NCI-H2227 treated with DMSO at 0.1 percent for 48 hours (cell line): ENCODE data around the gene WDR5.

Experiments used
- DNase-seq: peaks from one replicate; lab custom pipeline; 2025; lab: John Stamatoyannopoulos, UW

WDR5 gene

GRCh38 chr9:134132208-134132870 lies 3.5 kb upstream of the WDR5 start:
- no peak for DNase-seq

GRCh38 chr9:134134949-134135342 lies 936 bp upstream of the WDR5 start:
- DNase-seq: no peak

DNA sequence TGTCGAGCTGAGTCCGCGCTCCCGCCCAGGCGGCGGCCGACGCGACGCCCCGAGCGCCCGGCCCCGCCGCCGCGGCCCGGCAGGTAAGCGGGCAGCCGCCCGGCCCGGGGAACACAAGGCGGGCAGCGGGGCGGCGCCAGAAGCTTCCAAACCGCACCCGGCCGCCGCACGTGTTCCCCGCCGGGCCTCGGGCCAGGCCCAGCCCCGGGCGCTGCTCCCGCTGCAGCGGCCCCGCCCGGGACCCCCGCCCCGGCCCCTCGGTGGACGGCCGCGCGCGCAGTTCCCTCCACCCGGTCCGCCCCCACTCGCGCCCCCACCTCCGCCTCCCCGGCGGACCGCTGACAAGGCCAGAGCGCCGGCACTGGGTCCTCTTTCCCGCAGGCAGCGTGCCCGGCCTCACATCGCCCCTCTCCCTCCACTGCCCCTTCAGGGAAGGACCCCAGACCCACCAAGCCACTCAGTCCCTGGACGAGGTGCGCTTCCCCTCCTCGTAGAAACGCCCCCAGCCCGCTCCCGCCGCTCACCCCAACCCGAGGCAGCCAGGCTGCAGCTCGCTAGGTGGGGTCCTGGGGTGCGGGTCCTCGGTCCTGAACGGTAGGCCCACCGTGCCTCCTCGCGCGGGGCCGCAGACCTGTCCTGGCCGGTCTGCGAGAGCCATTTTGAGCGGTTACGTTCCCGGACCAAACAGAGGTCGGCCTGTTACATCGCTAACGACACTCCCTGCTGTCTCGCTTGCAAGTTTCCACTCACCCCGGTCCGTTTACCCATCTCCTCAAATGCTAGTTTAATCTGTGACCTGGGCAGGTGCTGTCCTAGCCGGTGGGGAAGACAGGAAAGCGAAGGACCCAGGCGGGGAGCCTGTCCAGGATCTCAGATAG lies 475 bp downstream of the WDR5 start:
- DNase-seq: no peak

GRCh38 chr9:134136996-134137299 lies 1.1 kb downstream of the WDR5 start:
- no peak for DNase-seq

DNA sequence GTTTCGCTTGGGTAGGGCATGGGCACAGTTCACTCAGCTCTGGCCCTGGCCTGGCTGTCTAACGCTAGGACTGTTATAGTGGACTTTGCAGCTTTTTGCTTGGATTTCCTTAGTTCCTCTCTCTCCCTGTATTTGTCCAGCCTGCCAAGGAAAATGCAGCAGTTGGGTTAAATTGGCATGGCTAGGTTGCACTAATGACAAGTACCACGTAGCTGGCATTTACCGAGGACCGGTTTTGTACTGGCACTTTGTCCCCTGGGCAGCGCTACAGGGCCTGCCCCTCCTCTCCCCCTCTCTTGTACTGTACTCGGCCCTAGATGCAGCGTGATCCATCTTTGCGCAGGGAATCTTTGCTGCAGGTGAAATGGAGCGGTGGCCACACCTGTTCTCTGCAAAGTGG lies 2.4 kb downstream of the WDR5 start:
- no peak for DNase-seq

DNA sequence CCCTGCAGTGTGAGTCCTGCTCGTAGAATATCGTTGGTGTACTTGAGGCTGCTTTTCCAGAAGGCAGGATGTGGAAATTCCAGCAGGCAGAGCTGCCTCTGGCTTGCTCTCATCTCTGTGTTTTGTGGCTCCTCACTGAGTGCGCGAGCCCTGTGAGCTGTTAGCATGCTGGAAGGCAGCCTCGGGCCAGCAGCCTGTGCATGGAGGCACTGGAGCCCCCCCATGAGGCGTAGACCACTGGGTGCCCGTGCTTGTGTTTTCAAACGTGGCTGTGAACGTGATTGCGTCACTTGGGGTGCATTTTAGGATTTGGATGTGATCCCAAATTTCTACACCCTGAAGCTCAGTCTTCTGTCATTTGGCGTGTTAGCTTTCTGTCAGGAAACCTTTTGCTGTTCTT lies 3.2 kb downstream of the WDR5 start:
- no peak for DNase-seq

GRCh38 chr9:134141906-134142305 lies 6.0 kb downstream of the WDR5 start:
- no peak for DNase-seq

DNA sequence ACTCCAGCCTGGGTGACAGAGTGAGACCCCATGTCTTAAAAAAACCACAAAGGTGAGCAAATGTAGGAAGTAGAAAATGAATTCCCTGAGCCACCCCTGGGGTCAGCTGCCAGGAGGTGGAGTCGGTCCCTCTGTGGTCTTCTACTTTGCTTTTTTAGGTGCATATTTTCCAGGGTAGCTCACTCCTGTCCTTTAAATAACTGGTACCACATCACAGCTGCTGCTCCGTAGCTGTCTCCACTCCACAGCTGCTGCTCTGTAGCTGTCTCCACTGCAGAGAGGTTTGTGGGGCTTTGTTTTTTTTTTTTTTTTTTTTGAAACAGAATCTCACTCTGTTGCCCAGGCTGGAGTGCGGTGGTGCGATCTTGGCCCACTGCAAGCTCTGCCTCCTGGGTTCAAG lies 8.9 kb downstream of the WDR5 start:
- no peak for DNase-seq

GRCh38 chr9:134145262-134145661 lies 9.4 kb downstream of the WDR5 start:
- DNase-seq: no peak

- DNase-seq: no peak
These were observed 11.1 kb downstream of the WDR5 start for GRCh38 chr9:134146774-134147493.

GRCh38 chr9:134149380-134149779 lies 13.5 kb downstream of the WDR5 start:
- no peak for DNase-seq

DNA sequence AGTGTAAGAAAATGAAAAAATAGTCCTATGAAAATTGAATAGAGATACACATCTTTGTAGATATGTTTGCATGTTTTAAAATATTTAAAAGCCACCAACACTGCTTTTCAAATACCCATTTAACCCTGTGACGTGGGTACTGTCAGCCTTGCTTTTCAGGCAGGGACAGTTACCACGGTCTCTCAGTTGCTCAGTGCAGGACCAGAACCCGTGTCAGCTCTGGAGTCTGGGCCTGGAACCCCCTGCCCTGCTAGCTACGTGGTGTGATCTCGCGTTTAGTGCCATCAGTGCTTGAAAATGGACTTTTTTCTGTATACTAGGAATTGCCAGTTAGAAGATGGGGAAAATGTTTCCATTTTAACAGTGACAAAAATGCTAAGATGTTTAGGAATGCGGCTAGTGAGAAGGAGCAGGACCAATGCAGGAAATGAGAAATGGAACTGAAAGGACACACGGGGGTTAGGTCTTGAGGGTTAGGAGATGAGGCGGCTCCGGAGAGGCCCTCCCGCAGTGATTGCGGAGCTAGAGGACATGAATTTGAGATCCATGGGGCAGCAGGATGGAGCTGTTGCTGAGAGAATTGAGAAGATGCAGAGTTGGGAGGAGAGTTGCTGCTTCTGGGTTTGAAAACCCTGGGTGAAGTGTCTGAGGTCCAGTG lies 14.8 kb downstream of the WDR5 start:
- no peak for DNase-seq

- no peak for DNase-seq
These were observed 16.2 kb downstream of the WDR5 start for GRCh38 chr9:134152022-134152448.

- DNase-seq: no peak
These were observed 16.6 kb downstream of the WDR5 start for GRCh38 chr9:134152488-134152887.

DNA sequence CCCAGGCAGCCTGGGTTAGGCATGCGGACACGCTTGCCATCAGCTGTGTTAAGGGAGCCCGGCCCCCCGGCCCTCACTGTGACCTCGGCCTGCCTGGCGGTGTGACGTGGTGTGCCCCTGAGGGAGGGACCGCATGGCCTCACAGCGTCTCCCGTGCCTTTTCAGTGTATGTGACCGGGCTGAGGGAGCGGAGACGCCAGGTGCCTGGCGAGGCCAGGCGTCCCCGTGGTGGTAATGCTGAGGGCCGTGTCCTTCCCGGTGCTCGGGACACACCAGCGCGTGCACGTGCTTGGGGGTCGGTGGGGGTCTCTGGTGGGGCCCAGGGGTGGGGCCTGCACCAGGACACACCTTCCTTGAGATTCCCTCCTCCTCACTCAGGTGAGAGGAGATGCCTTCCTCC lies 17.6 kb downstream of the WDR5 start:
- DNase-seq: no peak

GRCh38 chr9:134154262-134154701 lies 18.4 kb downstream of the WDR5 start:
- no peak for DNase-seq

DNA sequence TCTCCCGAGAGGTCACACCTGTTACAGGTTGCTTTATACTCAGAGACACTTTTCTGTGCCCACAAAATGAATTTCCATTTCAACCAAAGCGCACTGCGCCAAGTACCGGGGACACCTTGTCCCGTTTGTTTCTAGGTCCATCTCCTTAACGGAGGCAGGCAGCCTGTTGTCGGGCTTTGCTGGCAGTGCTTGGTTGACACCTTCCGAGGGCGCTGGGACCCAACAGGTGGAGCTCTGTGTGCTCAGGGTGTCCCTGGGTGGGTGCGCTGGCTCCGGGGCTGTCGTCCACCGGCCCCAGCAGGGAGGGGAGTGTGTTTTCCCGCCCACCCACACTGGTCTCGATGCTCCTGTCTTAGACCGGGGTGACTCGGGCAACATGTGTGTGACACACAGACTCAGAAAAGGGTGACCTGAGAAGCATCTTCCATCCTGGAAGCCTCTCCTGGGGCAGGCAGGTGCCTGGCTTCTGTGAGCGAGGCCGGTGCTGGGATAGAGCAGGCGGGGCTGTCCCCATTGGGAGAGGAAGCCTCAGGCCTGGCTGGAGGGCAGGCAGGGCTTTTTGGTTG lies 20.0 kb downstream of the WDR5 start:
- no peak for DNase-seq

DNA sequence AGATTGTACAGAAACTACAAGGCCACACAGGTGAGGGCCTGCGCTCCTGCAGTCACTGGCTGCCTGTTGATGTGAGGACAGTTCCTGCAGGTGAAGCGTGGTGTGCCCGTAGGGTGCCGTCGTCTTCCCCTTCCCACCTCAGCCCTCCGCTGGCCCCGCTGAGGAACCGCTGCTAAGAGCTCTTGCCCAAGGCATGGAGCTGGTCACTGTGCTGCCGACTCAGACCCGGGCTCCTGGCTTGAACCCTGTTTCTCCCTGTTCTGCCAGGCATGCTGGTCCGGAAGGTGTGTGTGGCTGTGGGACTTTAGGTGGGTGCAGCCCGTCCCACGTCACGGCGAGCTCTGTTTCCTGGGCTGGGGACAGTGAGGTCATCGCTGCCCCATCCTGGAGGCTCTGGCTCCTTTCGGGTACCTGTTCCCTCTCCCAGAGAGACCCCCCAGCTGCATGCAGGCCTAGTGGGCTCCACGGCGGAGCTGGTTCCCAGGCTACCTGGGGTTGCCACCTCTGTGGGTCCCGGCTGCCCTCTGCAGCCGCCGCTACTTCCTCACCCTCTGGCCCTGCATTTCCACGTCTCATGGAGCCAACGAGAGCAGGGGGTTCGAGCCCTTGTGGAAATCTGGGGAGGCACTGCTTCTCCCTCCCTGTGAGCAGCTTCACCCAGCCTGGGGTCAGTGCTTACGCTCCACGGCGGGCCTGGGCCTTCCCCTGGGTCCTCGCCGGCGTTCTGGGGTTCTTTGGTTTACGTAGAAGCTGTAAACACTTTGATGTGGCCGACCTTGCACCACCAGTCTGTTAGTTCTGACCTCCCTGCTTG lies 20.9 kb downstream of the WDR5 start:
- no peak for DNase-seq

DNA sequence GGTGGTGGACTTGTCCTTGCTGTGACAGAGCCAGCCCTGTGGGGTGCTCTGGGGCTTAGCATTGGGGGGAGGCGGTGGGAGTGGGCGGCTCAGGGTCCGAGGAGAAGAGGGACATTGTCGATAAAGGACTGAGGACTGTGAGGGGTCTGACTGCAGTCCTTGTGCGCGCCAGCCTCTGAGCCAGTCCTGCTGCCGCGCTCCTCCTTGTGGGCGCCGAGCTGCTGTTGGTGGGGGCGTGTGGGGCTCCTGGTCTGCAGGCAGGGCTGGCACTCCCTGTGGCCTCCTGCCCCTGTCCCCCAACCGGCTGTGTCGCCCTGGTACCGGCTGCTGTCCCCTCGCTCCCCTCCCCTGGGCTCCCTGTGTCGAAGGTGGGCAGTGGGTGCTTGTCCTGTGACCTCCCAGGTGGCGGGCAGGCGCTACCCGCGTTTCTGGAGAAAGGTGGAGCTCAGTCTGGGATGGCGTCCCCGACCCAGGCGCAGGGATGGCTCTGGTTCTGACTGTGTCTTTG lies 21.6 kb downstream of the WDR5 start:
- DNase-seq: no peak

DNA sequence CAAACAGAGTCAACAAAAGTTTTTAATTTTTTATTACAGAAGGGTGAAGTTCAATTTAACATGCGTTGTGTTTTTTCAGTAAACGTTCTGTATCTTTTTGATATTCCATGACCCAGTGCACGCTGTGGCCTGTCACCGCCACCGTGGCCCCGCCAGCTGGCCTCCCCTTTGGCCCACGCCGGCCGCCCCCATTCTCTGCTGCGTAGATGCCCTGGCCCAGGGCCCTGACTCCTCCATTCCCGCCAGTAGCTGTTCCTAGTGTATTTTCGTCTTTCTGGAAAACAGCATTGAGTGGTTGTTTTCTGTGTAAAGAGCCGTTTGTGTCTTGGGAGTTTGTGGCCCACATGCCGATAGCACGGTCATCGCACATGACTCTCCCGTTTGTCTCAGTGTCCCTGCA lies 22.4 kb downstream of the WDR5 start:
- no peak for DNase-seq

- no peak for DNase-seq
These were observed 23.0 kb downstream of the WDR5 start for GRCh38 chr9:134158753-134159392.
